Skeletal muscle tissue (tissue), 4 donors: Measurements from ENCODE around the gene PTPRN2. TPM values are rescaled to one million over a fixed set of nuclear protein-coding genes. Genes with fewer than 3 reads are reported as not detected.

Experiments
- H3K27ac ChIP-seq: one replicate; pipeline ENCODE4 v1.7.0; 2013; ENCODE audit warnings: mild to moderate bottlenecking, low read depth, low read length, inconsistent platforms
- H3K27me3 ChIP-seq, 3 donors: one replicate each; pipeline ENCODE4 v1.7.0; 2013; ENCODE audit warnings: low read length in 3 of 3; ENCODE audit not compliant: control insufficient read depth in 3 of 3, insufficient read depth in 3 of 3
- H3K36me3 ChIP-seq, 3 donors: one replicate each; pipeline ENCODE4 v1.7.0; 2013; ENCODE audit warnings: low read length in 3 of 3; ENCODE audit not compliant: control insufficient read depth in 3 of 3, insufficient read depth in 3 of 3
- H3K4me1 ChIP-seq, 3 donors: one replicate each; pipeline ENCODE4 v1.7.0; 2013; ENCODE audit warnings: low read length in 3 of 3, mild to moderate bottlenecking in 3 of 3; ENCODE audit not compliant: control insufficient read depth in 3 of 3, insufficient read depth in 3 of 3
- H3K4me3 ChIP-seq, 3 donors: one replicate each; pipeline ENCODE4 v1.7.0; 2013; ENCODE audit warnings: low read length in 3 of 3
- H3K9ac ChIP-seq, 3 donors: one replicate each; pipeline ENCODE4 v1.7.0; 2013; ENCODE audit warnings: low read length in 3 of 3, mild to moderate bottlenecking in 3 of 3, moderate library complexity in 2 of 3, low read depth in 1 of 3
- H3K9me3 ChIP-seq, 3 donors: one replicate each; pipeline ENCODE4 v1.7.0; 2013; ENCODE audit warnings: low read length in 3 of 3; ENCODE audit not compliant: control insufficient read depth in 3 of 3
- total RNA-seq: library from RNA; depleted of rRNA; stranded (reverse); fragments of >200 nt; gene quantifications from one replicate; pipeline ENCODE4 v1.2.3, GENCODE V29; 2014
- donor health status: Osteomylitis.

PTPRN2 gene
- total RNA-seq, 1 donor from 2014 or later = 1.6 TPM

DNA sequence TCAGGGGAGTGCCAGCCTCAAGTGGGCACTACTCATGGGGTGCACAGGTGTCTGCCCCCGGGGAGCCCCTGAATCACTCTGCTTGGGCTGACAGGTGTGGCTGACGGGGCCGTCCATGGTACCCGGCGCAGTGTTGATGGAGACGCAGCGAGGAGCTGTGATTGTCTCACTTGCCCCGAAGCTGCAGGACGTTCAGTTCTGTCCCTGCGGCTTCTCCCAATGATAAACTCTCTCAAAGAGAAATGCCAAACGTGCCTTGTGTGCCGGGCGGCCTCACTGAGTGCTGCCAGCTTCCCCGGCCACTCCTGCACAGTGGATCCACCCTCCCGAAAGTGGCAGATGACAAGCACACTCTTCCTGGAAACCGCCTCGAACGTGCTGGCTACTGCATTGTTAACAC is 1047.6 kb downstream of the PTPRN2 start:
- peaks cover 0 to 6% (median 2%) of the 10 kb centered on the region in 3 donors for H3K9me3 ChIP-seq
- no peak overlapping the region for H3K27ac ChIP-seq
- H3K9ac ChIP-seq = no peak overlapping the region
- peaks cover 0 to 24% (median 7%) of the 10 kb centered on the region in 3 donors for H3K27me3 ChIP-seq
- no peak overlapping the region for H3K4me3 ChIP-seq
- no peaks in the 10 kb centered on the region for H3K4me1 ChIP-seq
- no peaks in the 10 kb centered on the region for H3K36me3 ChIP-seq

DNA sequence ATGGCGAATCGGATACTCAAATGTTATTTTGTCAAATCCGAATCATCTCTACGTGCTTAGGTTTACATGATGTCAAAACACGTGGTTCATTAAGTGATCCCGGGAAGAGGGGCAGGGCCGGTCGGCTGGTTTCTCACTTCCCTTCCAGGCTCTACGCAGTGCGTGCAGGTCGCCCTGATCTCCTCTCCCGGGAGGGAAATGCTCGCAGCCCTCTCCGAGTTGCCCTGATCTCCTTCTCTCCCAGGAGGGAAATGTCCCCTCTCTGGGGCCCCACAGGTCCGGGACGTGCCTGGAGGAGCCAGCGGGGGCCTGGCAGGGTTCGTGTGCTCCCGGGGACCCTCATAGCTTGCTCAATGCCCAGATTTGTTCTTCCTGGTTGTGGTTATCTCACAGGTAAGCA is 1048.1 kb downstream of the PTPRN2 start:
- Histone ChIP-seq H3K27ac (no peak overlapping the region), H3K4me1 (no peaks in the 10 kb centered on the region), H3K4me3 (no peak overlapping the region), H3K36me3 (no peaks in the 10 kb centered on the region), H3K27me3 (peaks cover 0 to 24% (median 7%) of the 10 kb centered on the region in 3 donors), H3K9ac (no peak overlapping the region), H3K9me3 (peaks cover 0 to 6% (median 0%) of the 10 kb centered on the region in 3 donors)

DNA sequence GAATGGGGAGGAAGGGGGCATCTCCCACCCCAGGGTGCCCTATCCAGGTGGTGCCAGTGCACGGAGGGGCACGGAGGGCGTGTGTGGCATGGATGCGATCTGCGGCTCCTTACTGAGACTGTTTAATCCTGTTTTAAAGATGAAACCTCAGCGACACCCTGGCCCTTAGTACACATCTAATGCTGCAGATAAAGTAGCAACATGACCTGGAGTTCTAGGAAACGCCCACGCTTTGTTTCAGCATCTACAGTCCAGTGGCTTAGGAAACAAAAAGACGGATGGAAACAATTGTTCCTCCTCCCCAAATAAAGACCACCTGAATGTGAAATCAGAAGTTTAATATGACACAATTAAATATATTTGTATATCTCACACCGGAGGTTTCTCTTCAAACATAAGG is 1048.9 kb downstream of the PTPRN2 start:
- peaks cover 0 to 24% (median 7%) of the 10 kb centered on the region in 3 donors for H3K27me3 ChIP-seq
- no peak overlapping the region for H3K4me3 ChIP-seq
- H3K9ac ChIP-seq = no peak overlapping the region

DNA sequence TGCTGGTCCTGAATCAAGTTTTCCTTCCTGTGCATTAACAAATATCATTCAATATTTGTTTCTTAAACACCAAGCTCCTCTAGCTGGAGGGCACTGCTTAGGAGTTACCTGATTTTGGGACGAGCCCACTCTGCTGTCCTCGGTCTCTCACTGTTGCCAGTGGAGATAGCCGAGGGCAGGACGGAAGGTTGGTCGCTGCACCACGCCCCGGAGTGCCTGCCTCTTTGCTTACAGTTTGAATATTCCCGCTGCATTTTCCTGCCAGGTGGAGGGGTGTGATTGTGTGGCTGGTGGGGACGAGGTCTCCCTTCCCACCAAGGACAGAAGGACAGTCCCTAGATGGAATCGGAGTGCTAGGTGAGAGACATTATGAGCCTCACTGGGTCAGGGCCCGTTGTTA is 1049.3 kb downstream of the PTPRN2 start:
- H3K9me3 ChIP-seq = peaks cover 0 to 6% (median 0%) of the 10 kb centered on the region in 3 donors
- H3K27ac ChIP-seq = no peak overlapping the region
- no peak overlapping the region for H3K9ac ChIP-seq
- H3K36me3 ChIP-seq = no peaks in the 10 kb centered on the region
- H3K4me3 ChIP-seq = no peak overlapping the region
- peaks cover 0 to 24% (median 7%) of the 10 kb centered on the region in 3 donors for H3K27me3 ChIP-seq
- H3K4me1 ChIP-seq = no peaks in the 10 kb centered on the region

More for the DNA sequence above, 1048.9 kb downstream of the PTPRN2 start:
- Histone ChIP-seq H3K9me3 (peaks cover 0 to 6% (median 0%) of the 10 kb centered on the region in 3 donors), H3K36me3 (no peaks in the 10 kb centered on the region), H3K27ac (no peak overlapping the region), H3K4me1 (no peaks in the 10 kb centered on the region)

DNA sequence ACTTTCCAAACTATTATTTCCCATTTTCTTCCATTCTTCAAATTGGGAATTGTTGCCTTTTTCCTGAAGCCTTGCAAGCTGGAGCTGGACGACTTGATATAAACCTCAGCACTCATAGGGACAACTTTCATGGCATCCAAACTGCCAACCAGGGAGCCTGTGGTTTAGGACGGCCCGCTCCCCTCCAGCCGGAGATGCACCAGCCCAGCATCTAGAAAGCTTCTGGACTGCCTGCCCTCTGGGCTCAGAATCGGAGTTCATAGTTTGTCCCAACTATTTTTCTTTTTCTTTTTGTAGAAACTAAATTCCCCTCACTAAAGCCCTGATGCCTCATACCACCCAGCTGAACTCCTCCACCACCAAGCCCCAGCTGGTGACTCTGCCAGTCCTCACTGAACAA is 1050.6 kb downstream of the PTPRN2 start:
- H3K36me3 ChIP-seq = no peaks in the 10 kb centered on the region
- H3K9ac ChIP-seq = no peak overlapping the region
- H3K4me1 ChIP-seq = no peaks in the 10 kb centered on the region
- H3K9me3 ChIP-seq = peaks cover 3 to 8% (median 4%) of the 10 kb centered on the region in 3 donors
- H3K4me3 ChIP-seq = no peak overlapping the region
- H3K27ac ChIP-seq = no peak overlapping the region
- peaks cover 0 to 24% (median 7%) of the 10 kb centered on the region in 3 donors for H3K27me3 ChIP-seq

DNA sequence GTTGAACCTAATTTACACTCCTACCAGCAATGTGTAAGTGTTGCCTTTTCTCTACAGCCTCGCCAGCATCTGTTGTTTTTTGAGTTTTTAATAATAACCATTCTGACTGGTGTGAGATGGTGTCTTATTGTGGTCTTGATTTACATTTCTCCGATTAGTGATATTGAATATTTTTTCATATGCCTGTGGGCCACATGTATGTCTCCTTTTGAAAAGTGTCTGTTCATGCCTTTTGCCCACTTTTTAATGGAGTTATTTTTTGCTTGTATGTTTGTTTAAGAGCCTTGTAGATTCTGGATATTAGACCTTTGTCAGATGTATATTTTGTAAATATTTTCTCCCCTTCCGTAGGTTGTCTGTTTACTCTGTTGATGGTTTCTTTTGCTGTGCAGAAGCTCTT is 1055.6 kb downstream of the PTPRN2 start:
- Histone ChIP-seq H3K9me3 (peaks cover 3 to 8% (median 3%) of the 10 kb centered on the region in 3 donors), H3K4me1 (no peaks in the 10 kb centered on the region), H3K27ac (no peak overlapping the region), H3K36me3 (no peaks in the 10 kb centered on the region), H3K9ac (no peak overlapping the region), H3K27me3 (peaks cover 0 to 9% (median 0%) of the 10 kb centered on the region in 3 donors), H3K4me3 (no peak overlapping the region)

DNA sequence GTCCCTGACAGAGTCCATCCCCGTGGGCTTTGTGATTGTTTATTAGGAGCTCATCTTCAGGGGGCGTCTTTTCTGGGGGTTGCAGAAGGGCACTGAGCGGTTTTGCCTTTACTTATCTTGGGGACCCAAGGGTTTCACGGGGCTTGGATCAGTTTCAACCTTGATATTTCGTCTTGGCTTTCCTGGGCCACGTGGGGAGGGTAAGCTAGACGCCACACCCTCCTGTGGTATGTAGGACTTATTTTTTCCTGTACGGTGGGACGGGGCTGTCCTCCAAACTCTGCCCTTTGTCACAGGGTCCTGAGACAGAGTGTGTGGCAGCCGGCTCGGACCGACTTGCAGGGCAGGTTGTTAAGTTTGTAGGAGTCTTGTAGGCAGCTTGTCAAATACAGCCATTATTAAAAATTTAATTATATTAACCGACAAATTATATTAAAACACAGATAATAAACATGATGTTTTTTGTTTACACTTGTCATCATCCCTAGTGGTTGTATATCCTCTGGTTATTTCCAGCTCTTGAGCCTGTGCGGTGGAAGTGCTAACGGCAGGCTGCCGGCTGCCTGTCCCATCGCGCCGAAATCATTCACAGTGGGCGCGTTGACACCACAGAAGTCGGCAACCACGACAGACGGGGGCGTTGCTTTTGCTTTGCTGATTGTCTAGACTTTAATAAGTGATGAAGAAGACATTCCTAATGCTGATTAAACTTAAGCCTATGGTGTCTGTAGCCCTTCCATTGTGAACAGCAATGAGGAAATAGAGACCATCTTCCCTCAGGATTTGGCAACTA is 1057.7 kb downstream of the PTPRN2 start:
- Histone ChIP-seq H3K27me3 (peaks cover 0 to 15% (median 0%) of the 10 kb centered on the region in 3 donors), H3K9ac (no peak overlapping the region), H3K4me1 (no peaks in the 10 kb centered on the region), H3K9me3 (peaks cover 3 to 8% (median 3%) of the 10 kb centered on the region in 3 donors), H3K27ac (no peak overlapping the region), H3K4me3 (no peak overlapping the region), H3K36me3 (no peaks in the 10 kb centered on the region)

DNA sequence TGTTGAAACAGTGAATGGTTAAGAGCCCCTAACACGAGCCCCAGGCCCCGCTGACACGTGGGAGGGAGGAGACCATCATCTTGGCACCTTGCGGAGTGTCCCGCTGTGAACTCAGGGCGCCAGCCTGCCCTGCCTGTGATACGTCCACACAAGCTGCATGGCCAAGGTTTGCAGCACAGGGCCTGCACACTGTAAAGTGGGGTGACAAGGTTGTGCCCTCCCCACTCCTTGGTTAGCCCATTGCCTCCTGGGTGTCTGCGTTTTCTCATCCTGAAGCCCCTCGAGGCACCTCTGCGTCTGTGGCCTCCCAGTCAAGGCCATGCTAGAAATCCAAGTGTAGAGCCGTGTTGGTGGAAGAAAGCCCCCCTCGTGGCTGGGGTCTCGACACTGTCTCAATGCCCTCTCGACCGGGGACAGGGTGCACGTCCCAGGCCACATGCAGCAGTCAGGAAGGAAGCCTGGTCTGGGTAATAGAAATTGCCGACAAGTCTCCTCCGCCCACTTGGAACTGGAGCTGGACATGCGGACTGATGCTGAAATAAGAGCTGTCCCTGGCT is 1058.8 kb downstream of the PTPRN2 start:
- H3K9me3 ChIP-seq = peaks cover 3 to 8% (median 3%) of the 10 kb centered on the region in 3 donors

DNA sequence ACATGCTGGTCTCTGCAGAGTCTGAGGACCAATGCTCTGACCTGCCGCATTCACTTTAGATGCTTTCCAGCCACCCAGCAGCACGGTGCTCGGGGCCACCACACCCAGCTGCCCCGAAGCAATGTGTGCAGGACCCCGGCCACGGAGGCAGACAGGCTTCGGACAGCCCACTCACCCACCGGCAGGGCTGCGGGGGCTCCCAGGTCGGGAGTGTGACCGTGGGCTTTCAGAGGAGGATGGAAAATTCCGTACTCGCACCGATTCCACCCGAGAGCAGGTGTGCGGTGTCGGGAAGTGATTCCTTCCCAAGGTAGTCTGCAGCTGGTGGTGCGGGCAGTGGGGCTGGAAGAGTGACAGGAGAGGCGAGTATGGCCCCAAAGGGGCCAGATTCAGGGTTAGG is 1059.9 kb downstream of the PTPRN2 start:
- no peak overlapping the region for H3K9ac ChIP-seq
- H3K4me3 ChIP-seq = no peak overlapping the region
- peaks cover 0 to 26% (median 0%) of the 10 kb centered on the region in 3 donors for H3K27me3 ChIP-seq
- H3K36me3 ChIP-seq = no peaks in the 10 kb centered on the region
- peaks cover 3% of the 10 kb centered on the region in 3 donors for H3K9me3 ChIP-seq
- no peak overlapping the region for H3K27ac ChIP-seq
- no peaks in the 10 kb centered on the region for H3K4me1 ChIP-seq

More for the DNA sequence above, 1058.8 kb downstream of the PTPRN2 start:
- no peak overlapping the region for H3K27ac ChIP-seq
- H3K4me3 ChIP-seq = no peak overlapping the region
- H3K36me3 ChIP-seq = no peaks in the 10 kb centered on the region
- H3K27me3 ChIP-seq = peaks cover 0 to 21% (median 0%) of the 10 kb centered on the region in 3 donors
- H3K4me1 ChIP-seq = no peaks in the 10 kb centered on the region
- H3K9ac ChIP-seq = no peak overlapping the region
